HG03025 (cell line): ENCODE measurements around the gene TNRC6C.
"Not testable (repeated sequence)": the region's sequence is repeated elsewhere in the genome, so short reads cannot be mapped to it uniquely, and the experiment has no call there.

ENCODE experiments used
- ATAC-seq: cut with Tn5 transposase; IDR thresholded peaks from one replicate; pipeline ENCODE4 v1.9.1; 2021; ENCODE audit warnings: mild to moderate bottlenecking, moderate library complexity; ENCODE audit not compliant: unreplicated experiment, low FRiP score

TNRC6C gene

GRCh38 chr17:78132767-78133178 lies 174.3 kb downstream of the TNRC6C start:
- no peak for ATAC-seq

- ATAC-seq: no peak
These were observed 174.9 kb downstream of the TNRC6C start for GRCh38 chr17:78133179-78133951.

DNA sequence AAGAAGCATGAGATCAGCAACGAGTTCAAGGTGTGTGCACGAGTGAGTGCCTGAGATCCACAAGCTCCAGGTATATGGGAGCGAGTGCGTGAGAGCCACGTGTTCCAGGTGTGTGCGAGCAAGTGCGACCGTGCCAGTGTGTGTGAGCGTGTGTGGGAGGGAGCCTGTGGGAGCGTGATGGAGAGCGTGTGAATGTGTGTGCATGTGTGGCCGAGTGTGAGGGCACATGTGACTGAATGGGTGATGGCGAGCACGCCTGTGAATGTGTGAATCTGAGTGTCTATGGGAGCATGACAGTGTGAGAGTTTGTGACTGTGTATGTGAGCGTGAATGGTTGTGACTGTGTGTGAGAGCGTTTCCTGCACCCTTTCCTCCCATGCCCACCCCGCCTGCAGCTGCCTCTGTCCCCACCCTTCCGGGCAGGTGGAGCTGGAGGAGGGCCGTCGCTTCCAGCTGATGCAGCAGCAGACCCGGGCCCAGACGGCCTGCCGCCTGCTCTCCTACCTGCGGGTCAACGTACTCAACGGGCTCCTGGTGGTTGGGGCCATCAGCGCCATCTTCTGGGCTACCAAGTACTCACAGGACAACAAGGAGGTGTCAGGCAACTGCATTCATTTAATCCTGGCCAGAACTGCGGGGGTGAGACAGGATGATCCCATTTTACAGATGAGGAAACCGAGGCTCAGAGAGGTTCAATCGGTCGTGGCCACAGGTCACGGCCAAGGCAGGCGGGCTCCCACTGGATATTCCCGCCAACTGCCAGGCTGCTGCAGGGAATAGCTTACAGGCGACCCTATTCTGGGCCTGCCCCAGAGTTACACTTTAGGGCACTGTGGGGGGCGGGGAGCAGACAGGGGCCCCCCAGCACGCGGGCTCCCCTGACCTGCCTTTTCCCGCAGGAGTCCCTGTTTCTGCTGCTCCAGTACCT lies 175.7 kb downstream of the TNRC6C start:
- no peak for ATAC-seq

GRCh38 chr17:78134899-78135385 lies 176.4 kb downstream of the TNRC6C start:
- ATAC-seq: no peak

- no peak for ATAC-seq
These were observed 177.5 kb downstream of the TNRC6C start for GRCh38 chr17:78135858-78136500.

- no peak for ATAC-seq
These were observed 179.1 kb downstream of the TNRC6C start for GRCh38 chr17:78137392-78138203.

GRCh38 chr17:78138204-78139060 lies 179.9 kb downstream of the TNRC6C start:
- no peak for ATAC-seq

DNA sequence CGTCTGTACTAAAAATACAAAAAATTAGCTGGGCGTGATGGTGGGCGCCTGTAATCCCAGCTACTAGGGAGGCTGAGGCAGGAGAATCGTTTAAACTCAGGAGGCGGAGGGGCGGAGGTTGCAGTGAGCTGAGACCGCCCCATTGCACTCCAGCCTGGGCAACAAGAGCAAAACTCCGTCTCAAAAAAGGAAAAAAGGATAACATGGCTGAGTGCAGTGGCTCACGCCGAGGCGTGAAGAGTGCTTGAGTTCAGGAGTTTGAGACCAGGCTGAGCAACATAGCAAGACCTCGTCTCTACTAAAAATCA lies 181.3 kb downstream of the TNRC6C start:
- not testable (repeated sequence) for ATAC-seq

DNA sequence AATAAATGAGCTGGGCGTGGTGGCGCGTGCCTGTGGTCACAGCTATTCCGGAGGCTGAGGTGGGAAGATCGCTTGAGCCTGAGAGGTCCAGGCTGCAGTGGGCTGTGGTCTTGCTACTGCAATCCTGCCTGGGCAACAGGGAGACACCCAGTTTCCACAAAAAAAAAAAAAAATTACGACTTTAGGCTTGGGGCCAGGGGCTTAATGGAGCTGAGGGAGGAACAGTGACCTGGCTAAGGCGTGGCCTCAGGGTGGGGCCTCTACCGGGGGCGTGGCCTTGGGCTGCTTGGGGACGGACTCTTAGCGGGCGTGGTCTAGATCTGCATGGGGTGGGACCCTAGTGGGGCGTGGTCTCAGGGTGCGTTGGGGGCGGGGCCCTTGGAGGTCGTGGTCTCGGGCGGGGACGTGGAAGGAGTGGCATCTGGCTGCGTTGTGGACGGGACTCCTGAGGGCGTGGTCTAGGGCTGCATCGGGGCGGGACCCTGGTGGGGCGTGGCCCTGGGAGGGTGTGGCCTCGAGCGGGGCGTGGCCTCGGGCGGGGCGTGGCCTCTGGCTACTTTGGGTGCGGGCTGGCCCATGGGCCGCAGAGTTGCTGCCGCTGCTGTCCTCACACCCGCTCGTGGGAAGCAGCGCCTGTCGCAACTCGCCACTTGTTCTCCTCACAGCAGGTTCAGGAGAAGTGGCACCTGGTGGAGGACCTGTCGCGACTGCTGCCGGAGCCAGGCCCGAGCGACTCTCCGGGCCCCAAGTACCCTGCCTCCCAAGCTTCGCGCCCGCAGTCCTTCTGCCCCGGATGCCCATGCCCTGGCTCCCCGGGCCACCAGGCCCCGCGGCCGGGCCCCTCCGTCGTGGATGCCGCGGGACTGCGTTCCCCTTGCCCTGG lies 181.9 kb downstream of the TNRC6C start:
- peak; percentile 57 for ATAC-seq

DNA sequence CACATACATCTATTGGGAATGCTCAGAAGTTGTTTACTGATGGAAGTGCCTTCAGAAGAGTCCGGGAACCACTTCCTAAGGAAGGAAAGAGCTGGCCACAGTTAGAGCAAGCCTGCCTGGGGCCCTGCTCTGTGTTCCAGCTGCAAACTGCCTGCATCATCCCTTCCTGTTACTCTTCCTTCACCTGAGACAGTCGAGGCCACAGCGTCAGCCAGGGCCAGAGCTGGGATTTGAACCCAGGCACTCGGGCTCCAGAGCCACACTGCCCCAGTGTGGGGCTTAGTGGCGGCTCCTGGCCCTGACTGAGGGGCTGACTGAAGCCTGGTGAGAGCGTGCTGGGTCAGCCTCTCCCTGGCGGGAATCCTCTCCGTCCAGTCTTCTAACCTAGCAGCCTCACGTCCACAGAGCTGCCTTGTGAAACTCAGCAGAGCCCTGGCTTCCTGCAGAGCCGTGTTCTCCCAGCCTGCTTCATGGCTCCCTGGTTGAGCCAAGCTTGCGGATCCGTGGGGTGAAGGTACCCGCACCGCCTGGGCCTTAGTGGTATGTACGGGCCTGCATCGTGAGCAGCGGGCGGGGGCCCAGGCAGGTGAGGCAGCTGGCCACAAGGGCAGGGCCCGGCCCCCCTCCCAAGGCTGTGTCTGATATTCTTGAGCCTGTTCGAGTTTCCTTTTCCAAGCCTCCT lies 183.1 kb downstream of the TNRC6C start:
- no peak for ATAC-seq

DNA sequence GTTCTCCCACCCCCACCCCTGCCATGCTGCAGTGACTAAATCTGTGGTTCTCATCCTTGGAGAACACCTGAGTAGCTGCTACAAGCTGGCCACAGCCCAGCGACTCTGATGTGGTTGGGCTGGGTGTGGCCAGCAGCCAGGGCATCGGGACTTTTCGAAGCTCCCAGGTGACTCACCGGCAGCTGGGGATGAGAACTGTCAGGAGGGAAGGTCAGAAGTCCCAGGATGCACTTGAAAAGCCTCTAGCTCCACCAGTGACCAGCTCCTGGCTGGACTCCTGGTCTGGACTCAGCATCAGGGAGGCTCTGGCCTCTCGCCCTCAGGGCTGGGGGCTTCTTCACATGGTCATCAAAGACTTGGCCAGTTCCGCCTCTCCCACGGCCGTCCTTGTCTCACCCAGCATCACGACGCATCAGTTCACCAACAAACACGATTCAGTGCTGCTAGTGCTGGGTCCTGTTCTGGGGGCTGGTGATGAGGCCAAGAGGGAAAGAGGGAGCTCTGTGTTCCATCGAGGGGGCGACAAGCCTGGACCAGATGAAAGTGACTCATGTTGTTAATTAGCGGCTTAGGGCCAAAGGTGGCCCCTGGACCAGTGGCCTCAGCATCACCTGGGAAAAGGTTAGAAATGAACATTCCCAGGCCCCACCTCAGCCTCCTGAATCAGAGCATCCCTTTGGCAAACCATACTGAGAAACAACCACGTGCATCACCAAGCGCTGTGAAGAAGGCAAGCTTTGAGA lies 183.8 kb downstream of the TNRC6C start:
- no peak for ATAC-seq

DNA sequence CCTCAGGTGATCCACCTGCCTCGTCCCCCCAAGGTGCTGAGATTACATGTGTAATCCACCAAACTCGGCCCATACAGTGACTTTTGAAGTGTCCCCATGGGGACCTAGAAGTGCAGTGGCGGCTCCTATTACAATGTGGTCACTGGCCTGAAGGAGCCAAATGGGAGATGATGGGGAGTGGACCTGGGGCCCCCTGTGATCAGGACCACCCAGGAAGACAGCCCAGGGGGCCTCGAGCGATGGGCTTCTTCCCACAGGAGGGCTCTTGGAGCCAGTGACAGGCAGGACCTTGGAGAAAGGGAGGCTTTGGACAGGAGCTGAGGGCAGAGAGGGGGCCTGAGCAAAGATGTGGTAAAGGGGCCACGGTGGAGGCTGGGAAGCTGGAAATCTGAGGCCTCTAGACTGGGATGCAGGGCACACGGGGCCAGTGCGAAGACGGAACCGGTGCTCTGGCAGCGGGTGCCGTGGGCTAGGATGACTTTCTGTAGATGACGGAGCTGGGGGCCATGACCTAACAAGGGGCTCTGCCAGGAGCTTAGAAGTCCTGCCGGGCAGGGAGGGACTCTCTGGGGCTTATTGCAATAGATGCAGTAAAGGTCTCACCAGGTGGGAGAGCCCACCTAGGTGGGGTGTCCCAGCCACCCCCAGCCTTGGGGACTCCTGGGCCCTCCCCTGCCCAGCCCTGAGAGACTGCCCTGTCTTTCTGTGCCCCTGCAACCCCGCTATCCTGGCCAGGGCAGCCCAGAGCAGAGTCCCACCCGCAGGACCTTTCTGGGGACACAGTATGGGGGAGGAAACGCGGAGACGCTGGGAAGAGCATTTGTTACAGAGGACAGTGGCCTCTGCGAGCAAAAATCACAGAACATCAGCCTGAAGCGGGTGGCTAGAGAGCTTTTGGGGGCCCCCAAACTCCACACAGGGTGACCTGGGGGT lies 185.0 kb downstream of the TNRC6C start:
- ATAC-seq: no peak

DNA sequence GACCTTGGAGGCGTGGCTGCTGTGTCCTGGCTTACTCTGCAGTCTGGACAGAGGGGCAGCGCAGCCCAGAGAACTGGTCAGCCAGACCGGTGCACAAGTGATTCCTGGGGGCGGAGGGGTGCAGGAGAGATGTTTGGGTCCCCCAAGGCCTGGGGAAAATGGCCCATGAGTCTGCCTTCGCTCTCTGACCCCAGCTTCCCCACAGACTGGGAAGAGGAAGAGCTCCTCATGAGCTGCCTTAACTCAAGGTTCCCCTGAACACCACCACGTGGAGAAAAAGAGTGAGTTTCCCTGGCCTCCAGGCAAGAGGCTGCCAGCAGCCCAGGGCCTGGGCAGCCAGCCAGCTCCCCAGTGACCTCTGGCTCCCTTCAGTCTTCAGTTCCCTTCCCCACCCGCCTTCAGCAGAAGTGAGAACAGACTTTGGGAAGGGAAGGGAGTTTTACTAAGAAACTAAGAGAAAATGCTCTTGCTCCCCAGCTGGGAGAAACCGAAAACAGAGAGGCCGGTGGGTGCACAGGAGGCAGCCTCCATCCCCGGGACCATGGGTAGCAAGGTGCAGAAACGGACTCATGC lies 185.7 kb downstream of the TNRC6C start:
- ATAC-seq: no peak

DNA sequence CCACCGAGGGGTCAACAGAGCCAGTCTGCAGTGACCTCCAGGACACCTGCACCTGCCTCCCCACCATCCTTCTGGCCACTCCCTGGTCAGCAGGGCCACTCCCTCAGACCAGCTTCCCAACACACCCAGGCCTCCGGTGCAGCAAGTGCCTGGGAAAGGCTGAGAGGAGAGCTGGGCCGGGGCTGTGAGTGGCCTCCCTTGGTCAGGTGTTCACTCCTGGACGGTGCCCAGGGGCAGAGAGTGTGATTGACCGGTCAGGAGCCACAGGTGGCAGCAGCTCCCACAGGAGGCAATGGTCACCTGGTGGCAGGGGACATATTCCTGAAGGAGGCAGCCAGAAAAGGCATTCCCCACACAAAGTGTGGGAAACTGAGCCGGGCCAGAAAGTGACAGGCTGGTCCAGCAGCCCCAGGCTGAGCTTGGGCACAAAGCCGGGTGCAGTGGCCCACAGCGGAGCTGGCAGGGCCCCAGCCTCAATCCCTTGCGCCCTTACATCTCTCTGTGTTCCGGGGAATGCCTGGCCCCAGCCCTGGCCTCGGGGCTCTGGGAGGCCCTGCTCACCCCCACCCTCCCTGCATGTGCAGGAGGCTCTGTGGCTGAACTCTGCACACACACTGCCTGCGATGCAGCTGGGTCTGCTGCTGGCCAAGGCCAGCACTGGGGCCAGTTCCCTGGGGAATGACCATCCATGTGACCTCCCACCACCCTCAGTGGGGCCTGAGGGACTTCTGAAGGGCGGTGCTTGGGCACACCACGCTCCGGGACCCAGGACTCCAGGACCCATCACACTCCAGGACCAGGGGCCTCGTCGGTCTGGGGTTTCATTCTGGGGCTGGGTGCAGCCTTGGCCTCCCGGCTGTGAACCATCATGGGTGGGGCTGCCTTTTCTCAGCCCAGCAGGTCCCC lies 186.5 kb downstream of the TNRC6C start:
- ATAC-seq: no peak

- no peak for ATAC-seq
These were observed 188.0 kb downstream of the TNRC6C start for GRCh38 chr17:78146471-78146869.
